OCI-M1 (cell line): ENCODE measurements around the gene CDK14.

ENCODE experiments used
- DNase-seq: peaks from one replicate; lab custom pipeline; 2025; lab: John Stamatoyannopoulos, UW

CDK14 gene

GRCh38 chr7:90841759-90842429 is 245.8 kb downstream of the CDK14 start:
- no peak for DNase-seq

DNA sequence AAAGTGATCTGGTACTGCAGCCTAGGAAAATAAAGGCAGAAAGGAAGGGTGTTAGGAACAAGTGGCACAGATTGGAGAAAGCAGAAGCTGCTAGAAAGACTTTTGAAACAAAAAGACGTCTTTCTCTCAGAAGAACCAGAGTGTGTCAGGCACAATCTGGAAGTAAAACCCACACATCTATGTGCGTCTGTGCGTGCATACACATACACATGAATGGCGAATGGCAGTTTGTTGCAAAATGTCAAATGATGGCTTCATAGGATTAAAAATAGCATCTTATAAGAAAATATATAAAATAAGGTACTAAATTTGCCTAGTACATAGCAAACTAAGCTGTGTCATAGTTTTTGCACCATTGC is 246.3 kb downstream of the CDK14 start:
- DNase-seq: no peak

- no peak for DNase-seq
These were observed 247.4 kb downstream of the CDK14 start for GRCh38 chr7:90843472-90843871.

DNA sequence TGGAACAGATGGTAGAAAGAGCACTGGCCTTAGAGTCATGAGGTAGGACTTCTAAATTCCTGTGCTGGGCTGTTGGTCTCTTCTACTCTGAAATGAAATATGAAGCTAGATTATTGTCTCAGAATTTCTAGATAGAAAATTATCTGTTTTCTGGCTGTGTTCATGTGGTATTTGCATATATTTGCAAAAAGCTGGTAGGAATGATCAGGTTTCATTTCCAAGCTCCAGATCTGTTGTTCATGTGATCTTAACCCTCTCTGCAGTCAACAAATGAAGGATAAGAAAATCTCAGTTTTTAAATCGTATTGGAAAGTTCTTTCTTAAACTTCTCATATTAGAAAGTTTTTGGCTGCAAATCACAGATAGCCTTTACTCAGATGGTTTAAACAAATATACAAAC is 248.3 kb downstream of the CDK14 start:
- DNase-seq: no peak

DNA sequence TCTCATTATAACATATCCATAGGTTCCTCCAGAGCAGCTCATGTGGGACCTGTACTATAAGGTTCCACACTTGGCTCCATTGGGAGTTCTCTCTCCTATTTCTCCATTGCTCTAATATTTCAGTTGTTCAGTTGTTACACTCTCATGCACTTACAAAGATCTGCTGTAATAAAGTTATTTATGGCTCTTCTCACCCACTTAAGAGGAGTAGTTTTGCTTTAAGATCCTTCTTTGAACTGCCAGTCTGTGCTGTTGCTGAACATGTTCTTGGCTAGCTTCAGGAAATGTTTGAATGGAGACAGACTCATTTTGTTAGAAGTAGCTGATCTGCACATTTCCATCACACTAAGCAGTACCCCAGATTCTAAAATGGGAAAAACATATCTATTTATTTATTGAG is 250.1 kb downstream of the CDK14 start:
- DNase-seq: no peak

- DNase-seq: no peak
These were observed 253.9 kb downstream of the CDK14 start for GRCh38 chr7:90850066-90850465.

- peak; percentile 12 for DNase-seq
These were observed 254.3 kb downstream of the CDK14 start for GRCh38 chr7:90850471-90850870.

GRCh38 chr7:90853205-90853604 is 257.1 kb downstream of the CDK14 start:
- no peak for DNase-seq

GRCh38 chr7:90856351-90857070 is 260.4 kb downstream of the CDK14 start:
- no peak for DNase-seq

DNA sequence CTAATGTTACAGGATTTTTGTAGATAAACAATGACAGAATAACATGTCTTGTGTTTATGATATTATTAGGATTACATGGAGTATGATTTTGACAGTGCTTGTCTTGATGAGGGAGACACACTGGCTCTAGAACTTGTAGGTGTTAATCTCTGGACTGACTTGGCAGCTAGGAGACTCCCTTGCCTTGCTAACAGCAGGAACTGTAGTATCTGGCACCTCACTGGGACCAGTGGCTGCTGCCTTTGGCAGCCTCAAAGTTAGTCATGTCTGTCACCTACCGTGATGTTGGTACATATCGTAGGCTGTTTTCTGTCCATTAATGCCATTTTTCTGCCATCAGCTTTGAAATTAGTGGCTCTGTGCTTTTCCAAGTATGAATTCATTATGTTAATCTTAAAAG is 261.5 kb downstream of the CDK14 start:
- no peak for DNase-seq

DNA sequence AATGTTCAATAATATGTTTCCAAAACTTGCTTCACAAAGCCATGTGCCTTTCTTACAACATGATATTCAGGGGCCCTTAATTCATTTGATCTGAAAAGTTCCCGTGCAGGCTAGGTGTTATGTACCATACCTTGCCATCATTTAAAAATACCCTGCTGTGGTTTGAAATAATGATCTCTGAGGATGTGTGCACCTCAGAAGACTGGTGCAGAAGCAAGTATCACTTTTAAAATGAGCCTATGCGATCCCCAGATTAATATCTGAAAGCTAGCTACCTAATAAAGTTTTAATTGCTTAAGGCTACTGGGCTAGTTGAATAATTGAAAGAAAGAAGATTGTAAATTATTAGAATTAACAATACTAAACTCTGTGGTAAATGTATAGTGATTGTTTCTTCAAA is 262.4 kb downstream of the CDK14 start:
- DNase-seq: no peak

DNA sequence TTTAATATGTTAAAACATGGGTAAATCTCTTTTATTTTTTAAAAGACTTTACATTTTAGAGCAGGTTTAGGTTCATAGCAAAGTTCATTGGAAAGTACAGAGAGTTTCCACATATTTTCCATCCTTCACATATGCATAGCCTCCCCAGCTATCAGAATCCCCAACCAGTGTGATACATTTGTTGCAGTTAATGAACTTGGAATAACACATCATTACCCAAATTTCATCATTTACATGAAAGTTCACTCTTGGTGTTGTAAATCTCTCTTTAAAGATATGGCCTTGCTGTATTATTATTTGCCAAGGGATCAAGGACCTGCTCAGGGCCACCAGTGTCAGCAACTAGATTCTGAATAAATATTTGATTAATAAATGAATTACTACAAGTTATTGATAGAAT is 263.4 kb downstream of the CDK14 start:
- DNase-seq: no peak

- DNase-seq: no peak
These were observed 268.0 kb downstream of the CDK14 start for GRCh38 chr7:90864088-90864487.

DNA sequence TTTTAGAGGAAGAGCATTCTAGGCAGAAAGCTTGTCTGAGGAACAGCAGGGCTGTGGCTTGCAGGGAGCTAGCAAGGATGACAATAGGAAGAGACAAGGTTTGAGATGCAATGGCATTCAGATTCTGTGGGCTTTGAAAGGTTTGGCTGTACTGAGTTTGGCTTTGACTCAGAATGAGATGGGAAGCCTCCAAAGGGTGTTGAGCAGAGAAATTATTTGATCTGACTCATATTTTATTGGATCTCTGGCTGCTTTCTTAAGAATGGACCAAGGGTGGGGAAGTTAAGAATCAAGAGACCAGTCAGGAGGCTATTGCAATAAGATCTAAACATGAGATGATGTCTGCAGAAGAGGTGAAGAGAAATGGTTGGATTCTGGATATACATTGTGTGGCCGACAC is 273.2 kb downstream of the CDK14 start:
- no peak for DNase-seq

GRCh38 chr7:90876701-90877100 is 280.6 kb downstream of the CDK14 start:
- no peak for DNase-seq

- no peak for DNase-seq
These were observed 281.1 kb downstream of the CDK14 start for GRCh38 chr7:90877201-90877600.

- DNase-seq: no peak
These were observed 283.8 kb downstream of the CDK14 start for GRCh38 chr7:90879924-90880323.

- DNase-seq: no peak
These were observed 290.3 kb downstream of the CDK14 start for GRCh38 chr7:90886416-90886815.

- no peak for DNase-seq
These were observed 293.1 kb downstream of the CDK14 start for GRCh38 chr7:90889210-90889609.

DNA sequence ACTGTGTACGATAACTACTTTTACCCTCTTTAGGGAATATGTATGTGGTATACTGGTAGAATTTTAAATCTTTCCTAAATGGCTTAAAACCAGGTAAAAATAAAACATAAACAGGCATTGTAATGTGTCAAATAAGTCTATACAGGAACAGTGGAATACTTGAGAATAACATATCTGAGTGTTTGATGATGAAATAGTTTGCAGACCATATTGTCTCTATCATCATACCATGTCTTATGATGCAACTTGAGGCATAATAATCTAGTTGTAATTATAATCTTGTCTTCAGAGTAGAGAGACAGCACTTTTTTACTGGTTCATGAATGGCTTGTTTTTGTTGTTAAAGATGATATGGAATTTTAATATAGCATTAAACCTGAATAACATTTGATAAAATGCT is 293.5 kb downstream of the CDK14 start:
- DNase-seq: no peak

DNA sequence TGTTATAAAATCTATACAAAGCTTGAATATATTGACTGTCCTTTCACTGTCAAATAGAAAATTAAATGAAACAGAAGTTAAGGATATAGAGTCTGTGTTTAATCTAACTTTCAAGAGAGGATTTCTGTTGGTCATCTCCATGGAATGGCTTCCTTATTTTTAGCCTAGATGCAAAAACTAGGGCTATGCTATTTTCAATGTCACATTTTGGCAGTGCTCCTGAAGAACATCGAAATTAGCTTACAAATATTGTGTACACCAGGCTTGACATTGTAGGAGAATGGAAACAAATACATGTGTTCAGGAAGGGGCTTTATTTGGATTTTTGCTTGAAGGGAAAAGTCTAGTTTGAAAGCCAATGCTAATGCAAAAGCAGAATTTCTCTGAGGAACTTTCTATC is 295.4 kb downstream of the CDK14 start:
- no peak for DNase-seq

DNA sequence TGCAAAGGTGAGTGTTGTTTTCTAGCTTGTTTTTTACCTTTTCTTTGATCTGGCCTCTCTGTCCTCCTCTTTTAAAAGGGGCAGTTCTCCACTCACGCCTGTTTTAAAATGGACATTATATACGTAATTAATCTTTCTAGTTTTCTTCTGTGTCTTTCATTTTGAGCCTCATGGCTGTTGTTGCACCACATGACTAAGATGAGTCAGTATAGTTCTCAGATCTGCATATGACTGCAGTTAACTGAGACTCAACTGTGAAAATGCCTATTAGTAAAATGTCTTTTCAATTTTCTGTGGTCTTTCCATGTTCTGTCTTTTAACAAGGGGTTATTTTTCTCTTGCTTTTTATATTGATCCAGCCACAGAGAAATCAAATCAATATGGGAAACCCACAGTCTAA is 296.1 kb downstream of the CDK14 start:
- DNase-seq: no peak

DNA sequence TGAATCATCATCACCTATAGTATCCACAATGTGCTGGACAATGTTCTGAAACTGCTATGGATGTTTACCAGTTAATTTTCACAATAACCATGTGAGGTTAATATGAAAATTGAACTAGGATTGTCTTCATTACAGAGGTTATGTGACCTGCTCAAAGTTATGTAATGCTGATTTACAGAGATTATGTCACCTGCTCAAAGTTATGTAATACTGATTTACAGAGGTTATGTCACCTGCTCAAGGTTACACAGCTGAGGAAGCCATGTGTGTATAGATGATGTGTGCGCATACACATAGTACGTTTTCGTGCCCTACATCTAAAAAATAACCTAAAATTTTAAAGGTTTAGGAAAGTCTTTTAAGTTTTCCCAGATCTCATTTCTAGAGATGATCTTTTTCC is 298.0 kb downstream of the CDK14 start:
- DNase-seq: no peak

DNA sequence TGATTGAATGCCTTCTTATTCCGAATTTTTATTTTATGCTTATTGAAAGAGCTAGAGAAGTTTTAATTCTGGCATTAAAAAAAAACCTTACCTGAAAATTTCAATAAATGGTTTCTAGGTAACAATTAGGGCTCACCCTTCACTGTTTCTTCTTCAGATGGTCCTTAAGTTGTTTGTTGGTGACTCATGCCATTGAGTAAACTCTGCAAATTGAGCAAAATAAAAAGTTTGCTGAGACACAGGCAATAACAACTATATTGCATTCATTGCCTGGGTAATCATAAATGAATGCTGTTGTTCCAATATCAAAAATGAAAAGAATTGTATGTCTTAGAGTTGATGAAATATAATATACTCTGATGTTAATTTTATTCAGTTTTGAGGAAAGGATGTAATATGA is 300.3 kb downstream of the CDK14 start:
- no peak for DNase-seq
